Epithelial cell of esophagus (primary cell): ENCODE measurements around the gene ADAMTSL5.

Source experiments
- DNase-seq: peaks from one replicate; pipeline ENCODE4 v3.0.0; 2010; ENCODE audit warnings: low read depth
- H3K4me3 ChIP-seq: 2 replicates; pipeline ENCODE4 v1.5.1; 2011; ENCODE audit warnings: mild to moderate bottlenecking, low read length, control low read depth
- TF ChIP-seq, protein P1 (sequence below): IDR thresholded peaks from 2 replicates; pipeline ENCODE4 v1.5.1; 2011; ENCODE audit warnings: low read depth, mild to moderate bottlenecking, low read length, control low read depth, inconsistent platforms; ENCODE audit not compliant: insufficient read depth; ENCODE audit errors: missing control alignments

ADAMTSL5 gene

DNA sequence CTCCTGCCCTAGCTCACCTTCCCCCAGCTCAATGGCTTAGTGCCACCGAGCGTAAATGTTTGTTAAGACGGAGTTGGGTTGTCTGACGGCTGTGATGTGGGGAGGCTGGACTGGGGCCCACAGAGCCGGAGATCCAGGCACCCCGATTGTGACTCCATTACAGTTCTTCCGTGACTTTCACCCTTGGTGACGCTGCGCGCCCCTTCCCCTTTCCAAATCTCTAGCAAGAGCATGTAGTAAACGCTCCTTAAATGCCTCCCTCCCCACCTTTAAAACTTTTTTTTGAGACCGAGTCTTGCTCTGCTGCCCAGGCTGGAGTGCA, 21.0 kb downstream of the ADAMTSL5 start:
- no peak for DNase-seq
- TF ChIP-seq, protein P1, sequence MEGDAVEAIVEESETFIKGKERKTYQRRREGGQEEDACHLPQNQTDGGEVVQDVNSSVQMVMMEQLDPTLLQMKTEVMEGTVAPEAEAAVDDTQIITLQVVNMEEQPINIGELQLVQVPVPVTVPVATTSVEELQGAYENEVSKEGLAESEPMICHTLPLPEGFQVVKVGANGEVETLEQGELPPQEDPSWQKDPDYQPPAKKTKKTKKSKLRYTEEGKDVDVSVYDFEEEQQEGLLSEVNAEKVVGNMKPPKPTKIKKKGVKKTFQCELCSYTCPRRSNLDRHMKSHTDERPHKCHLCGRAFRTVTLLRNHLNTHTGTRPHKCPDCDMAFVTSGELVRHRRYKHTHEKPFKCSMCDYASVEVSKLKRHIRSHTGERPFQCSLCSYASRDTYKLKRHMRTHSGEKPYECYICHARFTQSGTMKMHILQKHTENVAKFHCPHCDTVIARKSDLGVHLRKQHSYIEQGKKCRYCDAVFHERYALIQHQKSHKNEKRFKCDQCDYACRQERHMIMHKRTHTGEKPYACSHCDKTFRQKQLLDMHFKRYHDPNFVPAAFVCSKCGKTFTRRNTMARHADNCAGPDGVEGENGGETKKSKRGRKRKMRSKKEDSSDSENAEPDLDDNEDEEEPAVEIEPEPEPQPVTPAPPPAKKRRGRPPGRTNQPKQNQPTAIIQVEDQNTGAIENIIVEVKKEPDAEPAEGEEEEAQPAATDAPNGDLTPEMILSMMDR = no peak
- peak overlapping the region; percentile 55 for H3K4me3 ChIP-seq

DNA sequence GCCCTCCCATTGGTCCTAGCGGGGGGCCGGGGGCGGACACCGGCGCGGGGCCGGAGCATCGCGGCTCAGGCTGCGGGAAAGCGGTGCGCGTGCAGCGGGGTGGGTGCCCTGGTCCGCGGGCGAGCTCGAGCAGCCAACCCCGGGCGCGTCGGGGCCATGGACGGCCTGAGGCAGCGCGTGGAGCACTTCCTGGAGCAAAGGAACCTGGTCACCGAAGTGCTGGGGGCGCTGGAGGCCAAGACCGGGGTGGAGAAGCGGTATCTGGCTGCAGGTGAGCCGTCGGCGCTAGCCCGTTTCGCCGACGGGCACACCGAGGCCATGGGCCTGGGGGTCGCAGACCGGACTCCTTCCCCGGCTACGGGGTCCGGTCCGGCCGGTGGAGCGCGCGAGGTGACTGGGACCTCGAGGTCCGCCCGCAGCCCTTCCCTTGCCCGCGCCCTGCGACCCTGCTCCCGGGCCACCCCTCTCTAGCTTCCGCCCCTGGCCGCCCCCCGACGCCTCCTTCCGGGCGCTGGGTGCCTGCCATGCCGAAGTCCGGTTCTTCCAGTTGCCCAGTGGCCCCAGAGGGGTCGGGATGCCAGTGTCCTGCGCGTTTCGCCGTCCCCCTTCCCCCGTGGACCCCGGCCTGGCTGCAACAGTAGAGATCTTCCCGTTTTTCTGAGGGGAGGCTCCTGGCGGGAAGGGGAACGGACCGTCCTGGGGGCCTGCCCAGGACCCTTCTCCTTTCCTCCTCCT, 21.5 kb downstream of the ADAMTSL5 start, which contains the start of gene REEP6:
TSS of gene REEP6 (plus strand) at position 68 of the 735 bp plus-strand sequence. CDS start at position 157, 89 bp downstream.
- peak within 1 kb of the TSS; percentile 67 for H3K4me3 ChIP-seq
- TF ChIP-seq, protein P1 = no peak
- DNase-seq = no peak

DNA sequence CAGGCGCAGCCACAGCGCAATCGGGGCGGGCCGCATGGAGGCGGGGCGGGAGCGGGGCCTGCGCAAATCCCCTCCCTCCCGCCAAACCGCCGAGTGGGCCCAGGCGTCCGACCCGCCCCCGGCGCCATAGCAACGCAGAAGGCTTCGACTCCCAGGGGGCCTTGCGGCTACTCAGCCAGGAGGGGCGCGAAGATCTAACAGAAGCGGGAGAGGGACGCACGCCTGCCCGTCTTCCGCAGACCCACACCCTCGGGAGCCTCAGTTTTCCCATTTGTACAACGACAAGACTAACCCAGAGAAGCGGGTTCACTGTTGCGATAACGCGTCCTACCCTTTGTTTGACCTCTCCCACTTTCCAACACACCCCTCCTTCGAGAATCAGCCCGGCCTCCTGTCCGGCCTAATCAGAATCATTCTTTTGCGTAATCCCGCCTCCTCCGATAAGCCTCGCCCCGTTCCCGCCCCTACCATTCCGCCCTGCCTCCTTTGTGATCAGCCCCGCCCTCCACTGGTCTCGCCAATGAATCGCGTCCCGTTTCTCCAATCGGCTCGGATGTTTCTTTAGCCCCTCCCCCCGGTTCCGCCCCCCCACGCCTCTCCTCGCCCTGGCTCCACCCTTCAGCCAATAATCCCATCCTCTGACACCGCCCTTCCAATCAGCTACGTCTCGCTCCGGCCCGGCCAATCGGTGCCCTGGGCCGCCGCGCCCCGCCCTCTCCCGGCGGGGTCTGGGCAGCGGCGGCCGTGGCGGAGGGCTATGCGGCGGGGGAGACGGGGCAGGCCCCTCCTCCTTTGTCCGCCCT, 22.3 kb downstream of the ADAMTSL5 start, which contains the start of gene PCSK4:
TSS of gene PCSK4 (minus strand) at position 40 of the 803 bp plus-strand sequence. CDS start at position 36, 4 bp downstream.
- TF ChIP-seq, protein P1 = no peak
- peak; percentile 99 for DNase-seq

DNA sequence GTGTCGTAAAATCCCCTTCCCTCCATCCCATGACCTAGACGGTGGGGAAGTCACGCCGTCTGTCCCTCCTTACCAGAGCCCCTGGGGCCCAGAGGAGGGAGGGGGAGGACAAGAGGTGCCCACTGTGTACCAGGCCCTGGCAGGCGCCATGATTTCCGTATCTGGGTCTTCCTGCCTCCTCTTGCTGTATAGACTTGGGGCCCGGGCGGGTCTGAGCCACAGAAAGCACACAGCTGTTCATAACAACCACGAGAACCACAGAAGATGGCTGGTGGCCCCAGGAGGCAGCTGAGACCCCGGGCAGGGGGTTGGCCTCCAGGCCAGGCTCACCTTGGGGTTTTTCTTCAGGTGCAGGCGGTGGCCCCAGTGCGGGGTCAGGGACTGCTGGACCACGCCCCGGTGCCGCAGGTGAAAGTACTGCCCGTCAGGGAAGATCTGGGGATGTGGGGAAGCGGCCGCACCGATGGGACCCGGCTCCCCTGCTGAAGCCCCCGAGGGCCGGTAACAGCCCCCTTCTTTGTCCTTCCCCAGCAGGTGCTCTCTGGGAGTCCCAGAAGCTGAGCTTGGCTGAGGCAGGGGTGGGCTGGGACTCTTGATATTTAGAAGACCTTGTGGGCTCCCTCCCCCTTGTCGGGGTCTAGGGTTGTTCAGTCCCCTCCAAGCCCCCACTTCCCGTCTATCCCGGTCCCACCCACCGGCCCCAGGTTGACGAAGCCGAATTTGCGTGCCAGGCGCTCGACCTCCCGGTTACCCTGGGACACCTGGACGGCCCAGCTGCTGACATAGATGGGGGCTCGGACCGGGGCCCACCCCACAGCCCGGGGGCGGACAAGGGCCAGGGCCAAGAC, 23.1 kb downstream of the ADAMTSL5 start:
- DNase-seq = no peak
- H3K4me3 ChIP-seq = peak overlapping the region; percentile 67
- TF ChIP-seq, protein P1 = no peak

More for the DNA sequence above, 22.3 kb downstream of the ADAMTSL5 start, which contains the start of gene PCSK4:
- H3K4me3 ChIP-seq = peak within 1 kb of the TSS; percentile 67

DNA sequence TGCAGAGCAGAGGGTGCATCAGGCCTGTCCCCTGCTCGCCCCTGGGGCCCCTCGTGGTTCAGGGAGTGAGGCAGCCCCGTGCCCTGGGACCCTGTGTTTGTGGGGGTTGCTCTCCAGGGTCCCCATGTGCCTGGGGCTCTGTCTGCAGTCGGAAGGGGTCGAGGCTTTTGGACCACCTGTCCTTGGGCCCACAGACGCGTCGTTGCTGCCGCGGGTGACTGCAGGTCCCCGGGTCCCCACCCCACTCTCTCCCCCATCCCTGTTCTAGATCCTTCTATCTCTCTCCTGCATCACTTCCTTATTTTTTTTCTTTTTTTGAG, 24.6 kb downstream of the ADAMTSL5 start:
- TF ChIP-seq, protein P1 = no peak
- no peak for DNase-seq
- H3K4me3 ChIP-seq = no peak overlapping the region

DNA sequence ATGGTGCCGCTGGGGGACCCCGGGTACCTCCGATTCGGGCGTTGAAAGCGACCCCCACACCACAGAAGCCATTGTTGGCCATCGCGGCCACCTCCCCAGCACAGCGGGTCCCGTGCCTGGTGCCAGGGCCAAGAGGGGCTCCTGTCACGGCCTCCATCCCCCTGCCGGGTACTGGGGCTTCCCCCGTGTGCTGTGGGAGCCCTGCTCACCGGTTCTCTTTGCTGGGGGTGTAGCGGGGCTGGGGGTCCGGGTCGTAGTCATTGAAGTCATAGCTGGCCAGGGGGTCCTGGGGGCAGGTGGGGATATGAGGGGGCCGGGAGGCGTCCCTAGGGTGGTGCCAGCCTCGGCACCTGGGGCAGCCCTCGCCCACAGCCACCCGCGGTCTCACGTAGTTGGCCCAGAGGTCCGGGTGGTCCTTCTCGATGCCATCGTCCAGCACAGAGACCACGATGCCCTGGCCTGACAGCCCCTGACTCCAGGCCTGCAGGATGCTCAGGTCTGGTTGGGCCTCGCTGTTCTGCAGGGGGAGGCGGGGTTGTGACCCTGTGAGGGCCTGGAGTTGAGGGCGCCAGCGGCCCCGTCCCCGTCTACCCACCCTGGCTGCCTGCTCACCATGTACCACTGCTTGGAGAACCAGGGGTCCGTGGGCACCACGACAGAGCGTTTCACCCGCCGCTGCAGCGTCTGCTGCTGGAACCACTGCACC, 25.1 kb downstream of the ADAMTSL5 start:
- H3K4me3 ChIP-seq = no peak overlapping the region
- TF ChIP-seq, protein P1 = no peak

More for the DNA sequence above, 25.1 kb downstream of the ADAMTSL5 start:
- DNase-seq = no peak
